Motor neuron (in vitro differentiated cells): ENCODE results near the gene CYP2J2. TPM values are rescaled to one million over a fixed set of nuclear protein-coding genes. Genes with fewer than 3 reads are reported as not detected.
"Not testable (repeated sequence)": the region's sequence is repeated elsewhere in the genome, so short reads cannot be mapped to it uniquely, and the experiment has no call there.

Source experiments
- ATAC-seq, 8 experiments: fragments of 200-7000 bp; cut with Tn5 transposase; replicated peaks in 6 of 8; 2 replicates each; pipeline ENCODE4 v1.8.0; 2021; ENCODE audit warnings: mild to moderate bottlenecking in 8 of 8, moderate library complexity in 8 of 8
- H3K27ac ChIP-seq, 2 donors: fragments of 250-450 bp; sonication (Bioruptor Pico); 2 replicates each; pipeline ENCODE4 v1.9.0; 2021; ENCODE audit warnings: antibody characterized with exemption in 2 of 2, mild to moderate bottlenecking in 2 of 2, moderate library complexity in 1 of 2
- H3K4me1 ChIP-seq, 2 donors: fragments of 250-450 bp; sonication (Bioruptor Pico); replicated peaks in 1 of 2; 2 replicates each; pipeline ENCODE4 v1.6.1; 2021; ENCODE audit warnings: antibody characterized with exemption in 2 of 2, mild to moderate bottlenecking in 2 of 2, moderate library complexity in 1 of 2
- H3K4me3 ChIP-seq, 5 donors: fragments of 250-450 bp; sonication (Bioruptor Pico); 2 replicates each; pipeline ENCODE4 v1.9.0; 2021; ENCODE audit warnings: antibody characterized with exemption in 5 of 5, mild to moderate bottlenecking in 5 of 5, moderate library complexity in 4 of 5
- WGBS, 10 experiments: fragments of 450-650 bp; shearing (Covaris generic); methylation state at CpG; one replicate each; pipeline ENCODE4 v1.0.0; 2022; 5-methylcytosine and 5-hydroxymethylcytosine counted together
- in situ Hi-C, 9 experiments: fragments of 400-800 bp; cut with MboI; loops; one replicate each; pipeline ENCODE4 v1.15.0; 2021; ENCODE audit warnings: low sequenced_read_pairs in 9 of 9, low pct_unique_long_range_greater_than_20kb in 2 of 9; ENCODE audit not compliant: unreplicated experiment in 9 of 9
- total RNA-seq, 8 experiments: library from RNA; unstranded; fragments of 300-600 nt; gene quantifications; 2 replicates each; pipeline versions ENCODE4 v1.2.3 to v1.2.4, GENCODE V29; 2022

CYP2J2 gene
- total RNA-seq, 8 experiments from 2014 or later, result 0.05 to 5.1 (median 0.16) TPM; not detected in 2

DNA sequence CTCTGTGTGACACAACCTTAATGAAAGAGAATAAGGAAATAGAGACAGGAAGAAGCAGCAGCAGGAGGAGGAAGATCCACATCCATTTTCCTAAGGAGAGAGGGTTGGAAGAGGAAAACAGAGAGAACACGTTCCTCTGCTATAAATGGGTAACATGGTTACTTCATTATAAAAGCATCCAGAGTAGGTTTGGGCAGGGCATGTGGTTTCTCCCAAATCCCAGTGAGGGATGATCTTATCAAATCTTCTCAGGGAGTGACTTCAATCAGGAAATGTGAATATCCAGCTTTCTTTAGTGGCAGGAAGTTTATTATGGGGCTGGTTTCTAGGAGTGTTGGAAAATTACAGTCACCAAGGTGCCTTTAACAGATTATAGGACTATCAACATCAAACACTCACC, 11.1 kb downstream of the CYP2J2 start:
- ATAC-seq, result peak in 1 of 8 experiments; percentile 27
- H3K4me1 ChIP-seq, result peaks cover 0 to 23% of the 10 kb centered on the region in 2 donors
- no peak overlapping the region for H3K27ac ChIP-seq
- no peak overlapping the region for H3K4me3 ChIP-seq
- 0 to 100% (median 51%) methylated on average over 1 of the region's 1 CpG; no CpG with 5 or more reads in 2 of the 10 experiments for WGBS, 10 experiments
- in situ Hi-C loops, result no loop called here

GRCh38 chr1:59914791-59915286, 11.7 kb downstream of the CYP2J2 start:
- H3K4me3 ChIP-seq, in situ Hi-C loops, ATAC-seq, H3K27ac ChIP-seq: not testable (repeated sequence)
- WGBS, 10 experiments, result 85 to 100% (median 97%) methylated on average over 1 to 7 of the region's 7 CpGs; no CpG with 5 or more reads in 2 of the 10 experiments
- peaks cover 0 to 17% of the 10 kb centered on the region in 2 donors for H3K4me1 ChIP-seq

DNA sequence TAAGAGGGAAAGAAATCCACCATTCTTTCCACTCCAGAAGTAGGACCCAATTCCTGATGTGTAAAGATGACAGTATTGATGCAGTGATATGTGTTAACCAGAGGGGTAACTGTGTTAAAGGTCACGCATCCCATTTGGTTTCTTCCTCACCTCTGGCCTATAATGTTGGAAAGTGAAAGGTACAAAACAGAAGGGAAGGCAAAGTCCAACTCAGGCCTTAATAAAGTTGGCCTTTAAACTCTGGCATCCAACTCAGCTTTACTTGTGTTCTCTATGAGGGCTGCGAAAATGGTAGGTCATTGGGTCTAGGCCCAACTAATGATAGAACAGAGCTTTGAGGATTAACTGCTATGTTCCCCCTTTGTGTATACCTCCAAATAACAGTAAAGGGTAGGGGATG, 17.9 kb downstream of the CYP2J2 start:
- Histone ChIP-seq H3K4me1 (peaks cover 0 to 9% of the 10 kb centered on the region in 2 donors), H3K4me3 (no peak overlapping the region), H3K27ac (no peak overlapping the region)
- 67 to 100% (median 92%) methylated on average over 1 to 2 of the region's 2 CpGs; no CpG with 5 or more reads in 1 of the 10 experiments for WGBS, 10 experiments
- no peak for ATAC-seq
- in situ Hi-C loops, result no loop called here

GRCh38 chr1:59908084-59908483, 18.5 kb downstream of the CYP2J2 start:
- no peak overlapping the region for H3K27ac ChIP-seq
- ATAC-seq, result no peak
- in situ Hi-C loops, result no loop called here
- H3K4me3 ChIP-seq, result no peak overlapping the region
- H3K4me1 ChIP-seq, result peaks cover 0 to 9% of the 10 kb centered on the region in 2 donors
- 0 to 100% (median 63%) methylated on average over 1 to 2 of the region's 2 CpGs; no CpG with 5 or more reads in 2 of the 10 experiments for WGBS, 10 experiments

- Histone ChIP-seq H3K4me3 (no peak overlapping the region), H3K4me1 (peaks cover 0 to 9% of the 10 kb centered on the region in 2 donors), H3K27ac (no peak overlapping the region)
- in situ Hi-C loops, result no loop called here
- no peak for ATAC-seq
- WGBS, 10 experiments, result 0 to 100% (median 57%) methylated on average over 1 to 2 of the region's 2 CpGs; no CpG with 5 or more reads in 3 of the 10 experiments
Measured at GRCh38 chr1:59906931-59907330, 19.6 kb downstream of the CYP2J2 start.

DNA sequence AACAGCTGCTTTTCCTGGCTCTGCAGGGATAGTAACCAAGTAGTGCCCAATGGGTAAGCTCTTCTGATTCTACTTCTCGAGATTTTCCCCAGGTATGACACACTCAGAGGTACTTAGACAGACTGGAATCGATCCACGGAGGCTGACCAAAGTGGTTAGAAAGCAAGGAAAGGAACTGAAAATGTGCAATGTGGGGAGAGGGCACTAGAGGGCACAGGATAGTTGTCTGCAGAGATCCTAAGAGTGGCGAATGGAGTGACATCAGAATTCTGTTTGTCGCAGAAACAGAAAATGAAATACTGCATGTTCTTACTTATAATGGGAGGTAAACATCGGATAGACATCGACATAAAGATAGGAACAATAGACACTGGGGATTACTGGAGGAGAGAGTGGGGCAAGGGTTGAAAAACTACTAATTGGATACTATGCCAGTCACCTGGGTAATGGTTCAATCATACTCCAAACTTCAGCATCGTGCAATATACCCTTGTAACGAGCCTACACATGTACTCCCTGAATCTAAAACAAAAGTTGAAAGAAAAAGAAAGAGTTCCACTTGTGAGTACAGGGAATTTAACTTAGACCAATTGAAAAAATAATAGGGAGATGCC, 23.3 kb downstream of the CYP2J2 start:
- WGBS, 10 experiments, result 19 to 86% (median 58%) methylated on average over 3 to 9 of the region's 9 CpGs
- ATAC-seq, result peak in 4 of 8 experiments; percentile 50 to 76 (median 64)
- Histone ChIP-seq H3K4me3 (no peak overlapping the region), H3K27ac (no peak overlapping the region), H3K4me1 (peaks cover 0 to 3% of the 10 kb centered on the region in 2 donors)
- in situ Hi-C loops, result no loop called here

DNA sequence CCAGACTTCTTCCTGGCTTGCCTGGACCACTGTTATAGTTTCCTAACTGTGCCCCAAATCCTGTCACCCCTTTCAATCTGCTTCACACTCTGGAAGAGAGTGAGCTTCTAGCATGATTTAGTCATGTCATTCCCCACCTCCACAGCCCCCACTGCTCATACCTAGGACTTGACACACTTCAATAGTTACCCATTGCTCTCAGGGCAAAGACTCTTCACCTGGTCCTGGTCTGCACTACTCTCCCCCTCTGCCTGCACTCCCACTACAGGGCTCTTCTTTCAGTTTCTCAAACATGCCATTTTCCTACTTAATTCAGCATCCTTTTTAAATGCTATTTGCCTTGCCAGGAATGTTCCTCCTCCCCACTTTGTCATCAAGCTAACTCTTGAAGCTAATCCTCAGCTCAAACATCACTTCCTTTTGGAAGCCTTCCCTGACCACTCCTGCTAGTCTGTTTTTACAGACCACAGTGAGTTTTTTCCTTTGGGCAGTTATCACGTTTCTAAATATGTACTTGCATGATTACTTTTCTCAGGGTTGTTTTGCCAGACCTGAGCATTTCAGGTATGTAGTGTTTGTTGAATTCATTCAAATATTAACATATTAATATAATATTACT, 24.7 kb downstream of the CYP2J2 start:
- 0 to 100% (median 85%) methylated on average over 1 of the region's 1 CpG; no CpG with 5 or more reads in 3 of the 10 experiments for WGBS, 10 experiments
- H3K4me1 ChIP-seq, result peaks cover 0 to 3% of the 10 kb centered on the region in 2 donors
- no peak overlapping the region for H3K4me3 ChIP-seq
- in situ Hi-C loops, result no loop called here
- no peak overlapping the region for H3K27ac ChIP-seq
- no peak for ATAC-seq

DNA sequence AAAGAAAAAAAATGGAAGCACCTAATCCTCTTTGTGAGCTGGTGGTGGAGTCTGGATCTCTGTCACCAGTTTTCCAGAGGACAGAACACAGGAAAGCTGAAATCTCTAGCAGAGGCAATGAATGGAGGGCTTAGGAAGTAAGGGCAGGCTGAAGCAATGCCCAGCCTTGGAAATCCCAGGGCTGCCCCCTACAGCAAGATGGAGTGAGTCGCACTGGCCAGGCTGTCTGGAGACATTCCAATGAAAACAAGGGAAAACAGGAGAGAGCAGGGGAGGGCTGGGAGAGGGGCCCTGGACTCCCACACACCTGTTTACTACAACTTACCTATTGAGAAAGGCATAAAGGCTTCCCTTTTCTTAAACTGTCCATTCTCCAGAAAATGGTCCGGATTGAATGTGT, 25.9 kb downstream of the CYP2J2 start:
- H3K4me1 ChIP-seq, result peaks cover 0 to 3% of the 10 kb centered on the region in 2 donors
- in situ Hi-C loops, result no loop called here
- no peak overlapping the region for H3K27ac ChIP-seq
- ATAC-seq, result peak in 1 of 8 experiments; percentile 27
- no peak overlapping the region for H3K4me3 ChIP-seq
- WGBS, 10 experiments, result 67 to 90% (median 80%) methylated on average over 1 to 2 of the region's 2 CpGs; no CpG with 5 or more reads in 5 of the 10 experiments

GRCh38 chr1:59898927-59899326, 27.6 kb downstream of the CYP2J2 start:
- no peak for ATAC-seq
- 0 to 88% (median 72%) methylated on average over 1 to 3 of the region's 3 CpGs; no CpG with 5 or more reads in 1 of the 10 experiments for WGBS, 10 experiments
- in situ Hi-C loops, result no loop called here
- Histone ChIP-seq H3K4me3 (no peak overlapping the region), H3K27ac (no peak overlapping the region), H3K4me1 (no peaks in the 10 kb centered on the region)

GRCh38 chr1:59897165-59897564, 29.4 kb downstream of the CYP2J2 start:
- H3K27ac ChIP-seq, result no peak overlapping the region
- WGBS, 10 experiments, result 14 to 100% (median 65%) methylated on average over 1 to 2 of the region's 2 CpGs; no CpG with 5 or more reads in 2 of the 10 experiments
- no peak overlapping the region for H3K4me3 ChIP-seq
- no peaks in the 10 kb centered on the region for H3K4me1 ChIP-seq
- no peak for ATAC-seq
- in situ Hi-C loops, result no loop called here

DNA sequence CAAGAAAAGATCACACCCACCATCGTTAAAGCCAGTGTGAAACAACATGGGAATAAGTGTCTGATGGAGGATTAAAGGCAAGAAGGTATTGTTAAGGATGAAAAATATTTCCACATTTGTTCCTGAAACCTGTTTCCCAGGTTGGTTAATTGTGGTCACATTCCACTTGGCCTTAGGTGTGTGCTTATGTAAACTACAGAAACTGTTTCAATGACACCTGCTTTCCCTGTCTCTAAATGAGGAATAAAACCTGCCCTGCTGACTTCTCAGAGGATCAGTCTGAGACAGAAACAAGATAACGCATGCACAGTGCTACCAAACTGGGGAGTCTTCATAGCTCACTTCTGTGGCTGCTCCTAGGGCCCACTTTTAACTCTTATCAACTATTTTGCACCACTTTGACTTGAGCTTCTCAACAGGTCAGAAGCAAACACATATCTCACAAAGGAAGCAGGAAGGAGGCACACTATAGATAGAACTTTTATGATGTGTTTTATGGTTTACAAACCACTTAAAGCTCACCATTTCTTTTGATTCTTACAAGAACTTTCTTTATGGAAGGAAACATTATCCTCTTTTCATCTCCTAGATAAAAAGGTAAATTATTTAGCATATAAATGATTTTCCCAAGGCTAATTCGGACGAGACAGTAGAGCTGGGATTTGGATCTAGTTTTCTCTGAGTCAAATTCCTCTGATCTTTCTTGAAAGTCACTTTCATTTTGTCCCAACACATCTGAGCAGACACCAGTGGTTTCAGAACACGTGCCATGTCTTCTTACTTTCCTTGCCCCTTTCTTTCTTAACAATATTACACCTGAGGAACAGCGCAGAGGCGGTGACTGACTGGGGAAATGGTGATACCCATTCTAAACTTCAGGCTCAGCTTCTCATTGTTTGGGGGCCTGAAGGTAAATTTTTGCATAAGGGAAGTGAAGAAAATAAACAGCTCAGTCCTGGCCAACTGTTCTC, 33.4 kb downstream of the CYP2J2 start:
- 29 to 95% (median 85%) methylated on average over 1 to 7 of the region's 7 CpGs for WGBS, 10 experiments
- H3K4me3 ChIP-seq, result no peak overlapping the region
- in situ Hi-C loops, result no loop called here
- H3K4me1 ChIP-seq, result no peaks in the 10 kb centered on the region
- no peak overlapping the region for H3K27ac ChIP-seq
- ATAC-seq, result no peak

- Histone ChIP-seq H3K4me1 (no peaks in the 10 kb centered on the region), H3K4me3 (no peak overlapping the region), H3K27ac (no peak overlapping the region)
- WGBS, 10 experiments, result 0 to 68% (median 49%) methylated on average over 1 to 3 of the region's 3 CpGs; no CpG with 5 or more reads in 2 of the 10 experiments
- in situ Hi-C loops, result no loop called here
- ATAC-seq, result no peak
Measured at GRCh38 chr1:59885160-59885832, 41.3 kb downstream of the CYP2J2 start.
